Skin of body (tissue), 2 donors: ENCODE data around the gene GNGT2. TPM values are rescaled to one million over a fixed set of nuclear protein-coding genes. Genes with fewer than 3 reads are reported as not detected.

Experiments
- DNase-seq: peaks from one replicate; lab custom pipeline; 2025; lab: John Stamatoyannopoulos, UW
- total RNA-seq: library from RNA; depleted of rRNA; stranded (reverse); fragments of >200 nt; gene quantifications from one replicate; pipeline ENCODE4 v1.2.3, GENCODE V29; 2014

GNGT2 gene
- not detected for total RNA-seq

DNA sequence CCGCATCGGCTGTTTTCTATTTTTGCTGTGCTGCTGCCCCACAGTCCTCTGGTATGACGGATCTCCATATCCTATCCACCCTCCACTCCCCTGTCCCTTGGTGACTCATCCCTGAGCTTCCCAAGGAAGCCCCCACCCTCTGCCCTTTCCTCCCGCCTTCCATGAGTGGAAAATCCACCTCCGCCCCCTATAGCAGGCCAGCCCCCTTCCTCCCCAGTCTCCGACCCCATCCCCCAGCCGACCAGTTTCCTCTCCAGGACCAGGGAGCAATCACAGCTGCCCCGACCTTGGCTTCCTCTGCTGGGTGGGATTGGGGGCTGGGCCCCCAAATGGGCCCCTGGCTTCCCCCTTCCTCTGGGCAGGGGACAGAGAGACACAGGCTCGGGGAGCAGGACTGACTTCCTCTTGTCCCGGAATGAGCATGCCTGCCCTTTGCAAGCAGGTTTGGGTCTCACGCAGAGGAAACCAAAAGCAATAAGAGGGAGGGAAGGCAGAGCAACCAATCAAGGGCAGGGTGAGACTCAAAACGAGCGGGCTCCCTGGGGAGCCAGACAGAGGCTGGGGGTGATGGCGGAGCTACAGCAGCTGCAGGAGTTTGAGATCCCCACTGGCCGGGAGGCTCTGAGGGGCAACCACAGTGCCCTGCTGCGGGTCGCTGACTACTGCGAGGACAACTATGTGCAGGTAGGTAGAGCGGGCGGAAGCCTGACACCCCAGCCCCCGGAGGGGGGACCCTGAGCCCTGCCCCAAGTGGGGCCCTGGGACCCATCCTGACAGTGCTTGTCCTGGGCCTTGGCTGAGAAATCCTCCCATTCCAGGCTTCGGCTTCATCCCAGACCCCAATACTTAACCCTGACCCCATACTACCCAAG, at the start of gene GNGT2, which contains the start of gene ABI3:
GNGT2 (minus strand) TSS at position 417 of the 872 bp plus-strand sequence. CDS start 3,152 bp downstream, outside the sequence.
ABI3 (plus strand) TSS at position 550 of the 872 bp plus-strand sequence; CDS start at position 568, 18 bp downstream.
- peak; percentile 26 for DNase-seq

DNA sequence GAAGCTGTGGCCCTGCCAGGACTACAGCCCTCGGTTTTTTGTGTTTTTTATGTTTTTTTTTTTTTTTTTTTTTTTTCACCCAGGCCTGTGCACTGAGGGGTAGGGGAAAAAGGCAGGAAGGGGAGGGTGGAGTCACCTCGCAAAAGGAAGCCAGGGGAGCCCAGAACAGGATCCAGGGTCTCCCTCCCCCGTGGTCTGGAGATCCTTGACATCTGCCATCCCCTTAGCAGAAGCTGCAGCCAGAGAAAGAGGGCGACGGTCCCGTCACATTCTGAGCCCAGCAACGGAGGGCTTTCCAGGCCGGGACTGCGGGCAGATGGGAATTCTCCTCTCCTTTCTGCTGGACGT, 49.3 kb upstream of the GNGT2 start:
- DNase-seq: no peak

DNA sequence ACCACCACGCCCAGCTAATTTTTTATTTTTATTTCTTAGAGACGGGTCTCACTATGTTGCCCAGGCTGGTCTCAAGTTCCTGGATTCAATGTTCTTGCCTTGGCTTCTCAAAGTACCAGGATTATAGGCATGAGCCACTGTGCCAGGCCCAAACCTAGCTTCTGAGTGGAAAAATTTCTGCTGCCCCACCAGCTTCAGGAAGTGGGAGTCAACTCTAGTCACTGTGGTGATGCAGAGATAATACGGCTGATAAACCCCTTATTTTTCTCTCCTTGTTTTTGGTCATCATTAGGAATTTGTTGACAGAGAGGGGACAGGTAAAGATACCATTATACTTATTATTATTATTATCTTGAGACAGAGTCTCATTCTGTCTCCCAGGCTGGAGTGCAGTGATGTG, 48.0 kb upstream of the GNGT2 start:
- DNase-seq: no peak

DNA sequence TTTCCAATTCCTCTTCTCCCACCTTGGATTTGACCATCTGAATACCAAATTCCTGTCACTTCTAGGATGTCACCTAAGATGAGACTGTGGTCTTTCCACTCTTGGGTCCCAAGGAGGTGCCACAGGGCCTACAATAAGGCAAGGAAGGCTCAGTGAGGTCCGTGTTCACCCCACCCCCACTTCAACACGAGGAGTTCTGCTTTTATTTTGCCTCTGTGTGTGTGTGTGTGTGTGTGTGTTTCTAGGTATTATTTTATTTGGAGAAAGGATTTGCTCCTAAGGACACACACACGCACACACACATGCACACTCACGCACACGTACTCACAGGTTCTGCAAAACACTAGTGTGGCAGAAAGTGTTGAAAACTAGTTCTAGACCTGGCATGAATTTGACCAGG, 44.8 kb upstream of the GNGT2 start:
- DNase-seq: no peak

DNA sequence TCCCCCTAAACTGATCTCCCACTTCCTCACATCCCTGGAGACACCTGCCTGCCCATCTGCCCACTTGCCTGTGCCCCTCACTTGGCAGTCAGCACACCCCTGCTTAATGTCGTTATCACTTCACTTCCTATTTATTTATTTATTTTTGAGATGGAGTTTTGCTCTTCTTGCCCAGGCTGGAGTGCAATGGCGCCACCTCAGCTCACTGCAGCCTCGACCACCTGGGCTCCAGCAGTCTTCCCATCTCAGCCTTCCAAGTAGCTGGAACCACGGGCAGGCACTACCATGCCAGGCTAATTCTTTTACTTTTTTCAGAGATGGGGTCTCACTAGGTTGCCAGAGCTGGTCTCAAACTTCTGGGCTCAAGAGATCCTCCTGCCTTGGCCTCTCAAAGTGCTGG, 43.7 kb upstream of the GNGT2 start:
- no peak for DNase-seq

DNA sequence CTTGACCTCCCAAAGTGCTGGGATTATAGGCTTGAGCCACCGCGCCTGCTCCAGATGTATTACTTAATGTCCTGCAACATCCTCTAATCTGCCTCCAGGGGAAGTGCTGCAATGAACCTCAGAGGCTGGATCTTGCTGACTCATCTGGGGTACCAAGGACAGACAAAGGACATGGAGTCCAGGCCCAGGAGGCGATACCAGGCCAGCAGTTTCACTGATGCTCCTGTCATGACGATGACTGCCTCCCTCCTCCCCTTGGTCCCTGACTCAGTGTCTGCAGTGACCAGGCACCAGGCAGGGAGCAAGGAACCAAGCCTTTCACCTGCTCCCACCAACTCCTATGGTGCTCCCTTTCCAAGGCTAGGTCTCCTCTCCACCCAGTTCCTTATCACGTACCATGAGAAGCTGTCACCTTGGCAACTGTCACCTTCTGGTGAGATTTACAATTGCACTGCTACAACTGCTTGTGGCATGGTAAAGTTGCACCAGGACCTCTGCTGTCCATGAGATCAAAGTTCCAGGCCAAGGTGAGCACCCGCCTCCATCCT, 41.8 kb upstream of the GNGT2 start:
- DNase-seq: no peak

DNA sequence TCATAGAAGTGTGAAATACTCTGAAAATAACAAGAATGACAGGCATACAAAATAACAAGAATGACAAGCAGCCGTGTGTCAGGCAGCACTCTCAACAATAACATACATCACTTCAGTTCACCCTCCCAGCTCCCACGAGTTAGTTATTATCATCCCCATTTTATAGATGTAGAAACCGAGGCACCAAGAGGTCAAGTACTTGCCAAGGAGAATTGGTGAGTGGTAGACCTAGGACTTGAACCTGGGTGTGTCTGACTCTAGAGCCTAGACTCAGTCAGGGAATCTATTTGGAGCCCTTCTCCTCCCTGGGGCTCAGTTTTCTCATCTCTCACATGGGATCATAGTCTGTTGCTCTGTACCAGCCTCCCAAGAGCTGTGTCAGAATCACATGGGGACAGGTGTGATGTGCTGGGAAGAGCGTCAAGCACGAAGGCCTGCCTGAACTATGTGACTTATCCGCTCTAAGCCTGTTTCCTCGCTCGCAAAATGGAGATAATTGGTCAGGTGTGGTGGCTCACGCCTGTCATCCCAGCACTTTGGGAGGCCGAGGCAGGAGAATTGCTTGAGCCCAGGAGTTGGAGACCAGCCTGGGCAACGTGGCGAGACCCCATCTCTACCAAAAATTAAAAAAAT, 39.6 kb upstream of the GNGT2 start:
- no peak for DNase-seq

DNA sequence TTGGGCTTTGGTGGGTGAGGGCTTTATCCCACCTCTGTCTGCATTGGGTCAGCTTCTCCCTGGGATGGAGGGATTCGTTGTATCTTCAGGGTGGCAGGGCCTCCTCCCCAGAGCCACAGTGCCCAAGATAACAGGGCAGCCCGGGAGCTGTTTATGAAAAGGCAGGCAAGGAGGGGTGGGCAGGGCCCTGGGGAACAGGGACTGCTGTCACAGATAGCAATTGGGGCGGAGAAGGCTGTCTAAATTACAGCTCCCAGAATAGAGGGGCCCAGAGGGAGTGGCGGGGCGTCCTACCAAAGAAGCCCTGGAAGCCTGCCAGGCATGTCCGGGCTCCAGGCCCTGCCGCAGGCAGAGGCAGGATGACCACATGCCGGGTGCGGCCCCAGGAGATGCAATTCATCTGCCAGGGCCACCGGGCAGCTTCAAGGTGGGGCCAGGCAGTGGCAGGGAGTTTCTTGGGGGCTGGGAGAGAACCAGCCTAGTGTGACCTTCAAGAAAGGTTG, 39.0 kb upstream of the GNGT2 start:
- DNase-seq: no peak

DNA sequence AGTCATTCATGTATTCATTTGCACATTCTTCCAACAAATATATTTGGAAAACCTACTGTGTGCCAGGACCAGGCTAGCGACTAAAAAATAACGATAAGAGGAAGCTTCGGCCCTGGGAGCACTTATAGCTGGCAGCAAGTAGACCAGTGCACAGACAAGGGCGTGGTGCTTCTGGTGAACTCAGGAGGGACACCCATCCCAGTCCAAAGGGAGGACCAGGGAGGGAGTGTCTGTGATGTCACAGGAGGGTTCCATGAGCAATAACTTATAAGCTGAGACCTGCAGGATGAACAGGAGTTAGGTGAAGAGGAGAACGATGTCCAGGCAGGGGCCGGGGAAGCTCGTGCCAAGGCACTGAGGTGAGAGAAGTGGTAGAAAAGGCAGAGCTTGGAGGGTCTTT, 37.6 kb upstream of the GNGT2 start:
- no peak for DNase-seq

DNA sequence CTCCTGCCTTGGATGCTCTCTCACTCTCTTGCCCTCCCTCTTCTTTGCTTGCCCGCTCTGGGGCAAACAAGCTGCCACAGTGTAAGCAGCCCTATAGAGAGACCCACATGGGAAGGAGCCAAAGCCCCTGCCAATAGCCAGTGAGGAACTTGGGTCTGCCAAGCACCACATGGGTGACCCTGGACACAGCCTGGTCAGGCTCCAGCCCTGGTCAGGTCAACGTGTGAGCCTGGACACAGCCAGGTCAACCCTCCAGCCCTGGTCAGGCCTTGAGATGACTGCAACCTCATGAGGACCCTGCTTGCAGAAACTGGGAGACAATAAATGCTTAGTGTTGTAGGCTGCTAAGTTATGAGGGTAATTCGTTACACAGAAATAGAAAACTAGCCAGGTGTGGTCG, 34.5 kb upstream of the GNGT2 start:
- no peak for DNase-seq

DNA sequence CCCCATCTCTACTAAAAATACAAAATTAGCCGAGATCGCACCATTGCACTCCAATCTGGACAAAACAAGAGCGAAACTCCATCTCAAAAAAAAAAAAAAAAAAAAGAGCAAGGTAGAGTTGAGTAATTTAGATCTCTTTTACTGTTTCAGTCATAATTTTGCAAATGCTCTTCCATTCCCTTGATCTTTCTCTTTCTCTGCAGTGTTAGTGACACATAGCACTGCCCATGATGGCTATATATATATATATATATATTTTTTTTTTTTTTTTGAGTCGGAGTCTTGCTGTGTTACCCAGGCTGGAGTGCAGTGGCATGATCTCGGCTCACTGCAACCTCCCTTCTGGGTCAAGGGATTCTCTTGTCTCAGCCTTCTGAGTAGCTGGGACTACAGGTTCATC, 32.4 kb upstream of the GNGT2 start:
- DNase-seq: no peak

DNA sequence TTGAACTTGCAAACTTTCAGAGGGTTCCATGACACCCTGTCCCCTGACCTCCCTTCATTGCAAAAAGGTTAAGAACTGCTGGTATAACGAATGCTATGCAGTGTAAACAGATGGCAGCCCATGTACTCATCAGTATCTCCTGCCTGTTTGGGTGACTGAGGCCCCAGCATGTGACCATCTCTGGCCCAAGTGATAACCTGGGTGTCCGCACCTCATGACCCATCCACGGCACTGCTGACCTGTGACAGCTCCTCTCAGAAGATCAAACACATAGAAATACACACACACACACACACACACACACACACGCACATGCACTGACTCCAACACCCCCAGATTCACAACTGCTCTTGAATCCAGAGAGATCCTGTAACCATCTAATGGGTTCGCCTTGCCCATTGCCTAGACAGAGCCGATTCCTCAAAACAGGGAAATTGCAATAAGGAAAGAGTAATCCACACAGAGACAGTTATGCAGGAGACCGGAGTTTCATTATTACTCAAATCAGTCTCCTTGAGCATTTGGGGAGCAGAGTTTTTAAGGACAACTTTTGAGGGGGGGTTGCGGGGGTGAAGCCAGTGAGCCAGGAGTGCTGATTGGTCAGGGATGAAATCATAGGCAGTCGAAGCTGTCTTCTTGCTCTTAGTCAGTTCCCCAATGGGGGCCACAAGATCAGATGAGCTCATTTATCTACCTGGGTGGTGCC, 31.5 kb upstream of the GNGT2 start:
- no peak for DNase-seq

DNA sequence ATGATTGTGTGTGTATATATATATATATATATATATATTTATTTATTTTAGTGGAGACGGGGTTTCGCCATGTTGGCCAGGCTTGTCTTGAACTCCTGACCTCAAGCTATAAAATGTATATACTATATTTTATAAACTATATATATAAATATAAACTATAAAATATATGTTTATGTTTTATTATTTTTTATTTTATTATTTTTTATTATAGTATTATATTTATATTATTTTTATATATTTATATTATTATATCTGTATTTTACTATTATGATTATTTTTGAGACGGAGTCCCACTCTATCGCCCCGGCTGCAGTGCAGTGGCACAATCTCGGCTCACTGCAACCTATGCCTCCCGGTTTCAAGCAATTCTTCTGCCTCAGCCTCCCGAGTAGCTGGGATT, 30.7 kb upstream of the GNGT2 start:
- DNase-seq: no peak

DNA sequence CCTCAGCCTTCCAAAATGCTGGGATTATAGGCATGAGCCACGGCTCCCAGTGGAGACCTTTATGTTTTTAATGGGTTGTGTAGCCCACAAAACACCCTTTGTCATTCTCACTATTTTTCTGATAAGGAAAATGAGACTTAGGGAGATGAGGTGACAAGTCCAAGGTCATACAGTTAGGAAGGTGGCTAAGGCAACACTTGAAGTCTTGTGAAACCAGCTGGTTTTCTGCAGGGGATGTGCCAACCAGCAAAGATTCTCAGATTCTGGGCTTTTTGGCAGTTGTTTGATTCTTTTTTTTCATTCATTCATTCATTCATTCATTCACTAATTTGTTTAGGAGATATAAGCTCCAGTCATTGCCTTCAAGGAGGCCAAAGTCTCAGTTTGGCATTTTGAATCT, 30.2 kb upstream of the GNGT2 start:
- DNase-seq: no peak

DNA sequence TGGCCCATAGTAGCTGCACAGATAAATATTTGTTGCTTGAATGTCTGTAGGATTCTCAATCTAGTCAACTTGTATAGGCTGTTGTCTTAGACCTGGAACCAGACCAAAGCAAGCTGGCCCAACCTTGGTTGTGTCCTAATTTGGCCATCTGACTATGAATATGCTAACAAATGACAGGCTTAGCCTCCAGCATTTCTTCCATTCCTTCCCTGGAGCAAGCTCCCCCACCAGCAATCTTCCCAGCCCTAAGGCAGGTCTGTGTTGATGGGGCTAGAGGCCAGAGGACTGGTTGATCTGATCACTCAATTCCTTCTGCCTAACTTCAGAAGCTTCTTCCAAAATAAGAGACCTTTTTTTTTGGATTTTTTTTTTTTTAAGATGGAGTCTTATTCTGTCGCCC, 29.6 kb upstream of the GNGT2 start:
- DNase-seq: no peak

DNA sequence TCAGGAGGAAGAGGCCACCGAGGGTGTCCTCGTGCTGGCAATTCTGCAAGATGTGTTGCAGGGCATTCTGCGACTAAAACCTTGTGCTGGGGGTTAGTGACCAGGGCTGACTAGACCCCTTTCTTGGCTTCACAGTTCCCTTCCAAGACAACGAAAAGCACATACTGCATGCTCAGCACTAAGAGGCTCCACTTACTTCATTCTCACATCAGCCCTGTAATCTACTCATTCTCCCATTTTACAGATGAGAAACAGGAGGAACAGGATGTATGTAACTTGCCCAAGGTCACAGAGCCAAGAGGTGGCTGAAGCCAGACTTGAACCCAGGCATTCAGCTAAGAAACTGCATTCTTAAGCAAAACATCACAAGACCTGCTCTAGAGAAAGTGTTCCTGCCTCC, 25.5 kb upstream of the GNGT2 start:
- no peak for DNase-seq

DNA sequence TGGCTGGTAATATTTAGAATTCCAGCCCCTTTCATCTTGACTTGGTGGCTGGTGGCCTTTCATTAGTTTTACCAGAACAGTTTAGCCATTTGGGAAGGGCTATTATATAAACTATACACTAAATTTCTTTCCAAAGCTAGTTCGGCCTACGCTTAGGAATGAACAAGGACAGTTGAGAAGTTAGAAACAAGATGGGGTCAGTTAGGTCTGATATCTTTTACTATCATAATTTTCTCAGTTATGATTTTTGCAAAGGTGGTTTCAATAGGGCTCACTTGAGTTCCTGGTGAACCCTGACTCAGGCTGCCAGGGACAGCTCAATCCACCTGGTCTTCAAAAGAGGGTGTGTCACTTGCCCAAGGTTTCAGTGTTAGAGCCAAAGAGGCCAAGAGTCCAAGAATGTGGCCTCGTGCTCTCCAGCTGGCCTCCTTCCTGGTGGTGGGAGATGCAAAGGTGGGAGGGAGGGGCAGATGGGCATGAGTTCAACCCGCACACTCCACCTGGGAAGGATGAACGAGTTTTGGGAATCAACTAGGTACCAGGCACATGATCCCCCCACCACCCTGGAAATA, 24.2 kb upstream of the GNGT2 start:
- DNase-seq: no peak

DNA sequence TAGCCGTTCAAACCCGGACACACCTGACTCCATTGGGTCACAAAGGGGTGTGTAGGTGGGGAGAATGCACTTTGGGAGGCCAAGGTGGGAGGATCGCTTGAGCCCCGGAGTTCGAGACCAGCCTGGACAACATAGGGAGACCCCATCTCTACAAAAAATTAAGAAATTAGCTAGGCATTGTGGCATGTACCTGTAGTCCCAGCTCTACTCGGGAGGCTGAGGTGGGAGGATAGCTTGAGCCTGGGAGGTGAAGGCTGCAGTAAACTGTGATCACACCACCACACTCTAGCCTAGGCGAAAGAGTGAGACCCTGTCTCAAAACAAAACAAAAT, 21.2 kb upstream of the GNGT2 start:
- DNase-seq: no peak

DNA sequence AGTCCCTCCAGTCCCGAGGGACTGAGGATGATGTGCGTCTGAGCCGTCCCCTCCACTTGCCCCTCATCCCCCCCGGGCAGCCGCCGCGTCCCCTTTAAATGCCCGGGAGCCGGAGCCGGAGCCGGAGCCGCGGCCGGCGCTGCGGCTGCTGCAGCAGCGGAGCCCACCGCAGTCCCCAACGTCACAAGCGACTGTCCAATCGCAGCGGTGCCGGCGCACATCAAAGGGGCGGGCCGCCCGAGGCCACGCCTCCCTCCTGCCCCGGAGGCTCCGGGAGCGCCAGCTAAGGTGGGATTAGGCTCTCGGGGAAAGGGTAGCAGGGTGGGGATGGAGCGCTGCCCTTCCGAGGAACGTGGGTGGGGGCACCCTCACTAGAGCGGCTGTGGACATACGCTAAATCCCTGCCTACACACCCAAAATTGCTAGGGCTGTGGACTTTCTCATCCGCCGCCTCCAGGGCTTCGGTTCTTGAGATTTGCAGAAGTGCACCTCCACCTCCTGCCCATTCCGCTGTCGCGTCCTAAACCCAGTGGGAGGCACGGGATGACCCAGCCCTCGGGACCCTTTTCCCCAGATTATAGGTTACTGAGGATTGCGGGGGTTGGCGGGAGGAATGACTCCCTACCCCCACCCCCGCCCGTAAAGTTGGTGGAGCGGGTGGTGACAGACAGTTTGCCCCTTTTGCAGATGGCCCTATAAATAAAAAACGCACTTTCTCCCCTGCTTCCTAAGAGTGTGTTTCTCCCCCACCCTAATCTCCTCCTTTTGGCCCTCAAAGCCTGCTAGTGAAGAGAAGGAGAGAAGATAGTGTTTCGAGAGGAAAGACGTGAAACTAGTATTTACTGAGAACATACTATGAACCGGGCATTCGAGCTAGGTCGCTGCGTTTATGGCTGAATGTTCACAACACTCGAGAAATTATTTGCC, 20.5 kb upstream of the GNGT2 start, which contains the start of gene PHOSPHO1:
PHOSPHO1 (minus strand) TSS at position 152 of the 927 bp plus-strand sequence. CDS start 4,096 bp downstream, outside the sequence.
- DNase-seq: peak; percentile 36
